HepG2 (cell line): ENCODE data around the gene TREML4. TPM values are rescaled to one million over a fixed set of nuclear protein-coding genes. Genes with fewer than 3 reads are reported as not detected.
A peak's percentile ranks its signal among the peaks of the same experiment; 100 is the strongest.

Experiments
- ADNP ChIP-seq: sonication (generic); formaldehyde crosslinking; IDR thresholded peaks from 2 replicates; pipeline ENCODE4 v1.4.0; 2020; ENCODE audit warnings: missing genetic modification reagents
- AHDC1 ChIP-seq: sonication (generic); formaldehyde crosslinking; IDR thresholded peaks from 2 replicates; pipeline ENCODE4 v1.5.1; 2020; ENCODE audit warnings: mild to moderate bottlenecking, missing genetic modification reagents, borderline replicate concordance
- BCL6 ChIP-seq: IDR thresholded peaks from 2 replicates; pipeline ENCODE4 v1.6.1; 2016; ENCODE audit warnings: missing genetic modification reagents, missing compliant biosample characterization
- FOXJ3 ChIP-seq: sonication (generic); formaldehyde crosslinking; IDR thresholded peaks from 2 replicates; pipeline ENCODE4 v1.4.0; 2020; ENCODE audit warnings: missing genetic modification reagents, mild to moderate bottlenecking, borderline replicate concordance
- KDM2A ChIP-seq: sonication (generic); formaldehyde crosslinking; IDR thresholded peaks from 2 replicates; pipeline ENCODE4 v1.4.0; 2020; ENCODE audit warnings: low read depth, missing genetic modification reagents, borderline replicate concordance
- MAF1 ChIP-seq: sonication (generic); formaldehyde crosslinking; IDR thresholded peaks from 2 replicates; pipeline ENCODE4 v1.5.0; 2020; ENCODE audit warnings: missing genetic modification reagents, borderline replicate concordance
- MED1 ChIP-seq: sonication (generic); formaldehyde crosslinking; IDR thresholded peaks from 2 replicates; pipeline ENCODE4 v1.4.0; 2020; ENCODE audit warnings: missing genetic modification reagents
- MLLT10 ChIP-seq: sonication (generic); formaldehyde crosslinking; IDR thresholded peaks from 2 replicates; pipeline ENCODE4 v1.4.0; 2020; ENCODE audit warnings: missing genetic modification reagents
- PHF8 ChIP-seq: sonication (generic); formaldehyde crosslinking; IDR thresholded peaks from 2 replicates; pipeline ENCODE4 v1.5.0; 2020; ENCODE audit warnings: missing genetic modification reagents
- RBFOX2 ChIP-seq: fragments of 200-400 bp; formaldehyde crosslinking; IDR thresholded peaks from 2 replicates; pipeline ENCODE4 v1.6.1; 2017; ENCODE audit warnings: low read depth, mild to moderate bottlenecking, low read length
- REPIN1 ChIP-seq: sonication (generic); formaldehyde crosslinking; IDR thresholded peaks from 2 replicates; pipeline ENCODE4 v1.8.0; 2022; ENCODE audit warnings: missing genetic modification reagents, low read depth, mild to moderate bottlenecking, borderline replicate concordance
- RORA ChIP-seq: sonication (generic); formaldehyde crosslinking; IDR thresholded peaks from 2 replicates; pipeline ENCODE4 v1.5.0; 2020; ENCODE audit warnings: mild to moderate bottlenecking, missing genetic modification reagents, moderate library complexity
- THAP9 ChIP-seq: sonication (generic); formaldehyde crosslinking; IDR thresholded peaks from 2 replicates; pipeline ENCODE4; 2020; ENCODE audit warnings: missing genetic modification reagents, mild to moderate bottlenecking, borderline replicate concordance
- ZNF30 ChIP-seq: sonication (generic); formaldehyde crosslinking; IDR thresholded peaks from 2 replicates; pipeline ENCODE4 v1.5.0; 2020; ENCODE audit warnings: mild to moderate bottlenecking, missing genetic modification reagents
- ZNF451 ChIP-seq: sonication (generic); formaldehyde crosslinking; IDR thresholded peaks from 2 replicates; pipeline ENCODE4 v1.5.0; 2020; ENCODE audit warnings: mild to moderate bottlenecking, missing genetic modification reagents
- ZNF530 ChIP-seq: sonication (generic); formaldehyde crosslinking; IDR thresholded peaks from 2 replicates; pipeline ENCODE4 v1.5.0; 2020; ENCODE audit warnings: low read depth, mild to moderate bottlenecking, missing genetic modification reagents
- ZNF572 ChIP-seq: sonication (generic); formaldehyde crosslinking; IDR thresholded peaks from 2 replicates; pipeline ENCODE4 v1.5.1; 2020; ENCODE audit warnings: mild to moderate bottlenecking, missing genetic modification reagents
- ZNF670 ChIP-seq: sonication (generic); formaldehyde crosslinking; IDR thresholded peaks from 2 replicates; pipeline ENCODE4 v1.8.0; 2022; ENCODE audit warnings: mild to moderate bottlenecking, missing genetic modification reagents, borderline replicate concordance
- ZNF775 ChIP-seq: sonication (generic); formaldehyde crosslinking; IDR thresholded peaks from 2 replicates; pipeline ENCODE4 v1.4.0; 2020; ENCODE audit warnings: missing genetic modification reagents, mild to moderate bottlenecking, moderate library complexity, borderline replicate concordance
- polyA plus RNA-seq, 8 experiments: library from polyadenylated mRNA; depleted of rRNA in 3 of 8; stranded (reverse) in 7 of 8; unstranded in 1 of 8; fragments of >200 nt; fragmentation: Illumina TruSeq in 4 of 8; extraction: Trizol in 4 of 8; gene quantifications; 2 replicates each; pipeline versions ENCODE4 v1.2.1 to v1.2.3, GENCODE V29; 2011 to 2016; ENCODE audit warnings: low read depth in 4 of 8, missing spikeins in 1 of 8, mixed read lengths in 1 of 8; ENCODE audit not compliant: insufficient read depth in 1 of 8
- total RNA-seq, 5 experiments: library from RNA; depleted of rRNA; stranded (reverse); fragments of >200 nt; fragmentation: Illumina TruSeq; extraction: Trizol; gene quantifications; 2 replicates each; pipeline ENCODE4 v1.2.3, GENCODE V29; 2016; ENCODE audit warnings: low read depth in 1 of 5

TREML4 gene
- total and polyA plus RNA-seq, 2 of the 13 experiments (the other 11 are each of a cell fraction or from before 2014, with no cell fraction given), result not detected

GRCh38 chr6:41278699-41279405 lies 50.7 kb downstream of the TREML4 start (continued):
- TF ChIP-seq ZNF451 (CRISPR knock-in tag), result no peak
- TF ChIP-seq BCL6 (CRISPR knock-in tag), result 0 out of 2 replicates have a peak, but pooled peaks have one; percentile 24
- no peak for TF ChIP-seq MED1 (CRISPR knock-in tag)
- no peak for TF ChIP-seq MAF1 (CRISPR knock-in tag)
- no peak for TF ChIP-seq ZNF572 (CRISPR knock-in tag)
- no peak for TF ChIP-seq ADNP
- TF ChIP-seq MLLT10 (CRISPR knock-in tag), result no peak
- no peak for TF ChIP-seq ZNF30 (CRISPR knock-in tag)
- peak; percentile 39; the same call in 1 of the 2 replicates for TF ChIP-seq KDM2A
- TF ChIP-seq REPIN1 (CRISPR knock-in tag), result no peak
- no peak for TF ChIP-seq ZNF530
- no peak for TF ChIP-seq ZNF775 (CRISPR knock-in tag)
- no peak for TF ChIP-seq ZNF670 (CRISPR knock-in tag)
- TF ChIP-seq RORA (CRISPR knock-in tag), result no peak
- no peak for TF ChIP-seq FOXJ3 (CRISPR knock-in tag)
- no peak for TF ChIP-seq RBFOX2
- TF ChIP-seq PHF8, result no peak
- TF ChIP-seq THAP9 (CRISPR knock-in tag), result no peak
- no peak for TF ChIP-seq AHDC1 (CRISPR knock-in tag)
